ENCODE data around the gene EFHC1.
A peak's percentile ranks its signal among the peaks of the same experiment; 100 is the strongest.

EFHC1 gene

DNA sequence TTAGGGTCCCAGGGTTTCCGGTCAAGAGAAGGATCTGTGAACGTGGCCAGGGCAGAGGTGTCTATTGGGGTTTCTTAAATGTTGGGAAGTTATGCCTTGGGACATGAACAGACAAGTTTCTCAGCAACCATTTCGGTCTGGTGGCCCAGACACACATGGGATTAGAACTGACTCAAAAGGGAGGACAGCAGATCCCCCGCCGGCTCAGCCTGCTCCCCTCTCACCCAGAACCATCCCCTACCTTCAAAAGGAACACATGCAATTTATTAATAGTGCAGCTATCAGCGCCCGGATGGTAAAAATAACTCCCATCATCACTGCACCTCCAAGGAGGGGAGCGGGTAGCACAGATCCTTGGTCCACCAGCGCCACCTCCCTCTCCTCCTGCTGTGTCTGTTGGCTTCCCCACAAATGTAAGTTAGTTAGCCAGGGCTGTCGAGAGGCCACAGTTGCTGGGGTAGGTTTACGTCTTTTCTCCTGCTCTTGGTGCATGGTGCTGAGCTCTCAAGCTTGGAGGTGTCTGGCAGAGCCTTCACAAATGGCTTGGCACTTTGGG lies 79.6 kb downstream of the EFHC1 start:
- ATAC-seq (ENCODE audit: low read depth) (no peak), DNase-seq (ENCODE audit: low spot score) (no peak)
- H3K27ac ChIP-seq (ENCODE audit: poor library complexity, severe bottlenecking), result peak overlapping the region; percentile 19
- peaks cover 20% of the 10 kb centered on the region for H3K4me1 ChIP-seq (ENCODE audit: insufficient read depth, poor library complexity, severe bottlenecking)
- TF ChIP-seq, protein P1, sequence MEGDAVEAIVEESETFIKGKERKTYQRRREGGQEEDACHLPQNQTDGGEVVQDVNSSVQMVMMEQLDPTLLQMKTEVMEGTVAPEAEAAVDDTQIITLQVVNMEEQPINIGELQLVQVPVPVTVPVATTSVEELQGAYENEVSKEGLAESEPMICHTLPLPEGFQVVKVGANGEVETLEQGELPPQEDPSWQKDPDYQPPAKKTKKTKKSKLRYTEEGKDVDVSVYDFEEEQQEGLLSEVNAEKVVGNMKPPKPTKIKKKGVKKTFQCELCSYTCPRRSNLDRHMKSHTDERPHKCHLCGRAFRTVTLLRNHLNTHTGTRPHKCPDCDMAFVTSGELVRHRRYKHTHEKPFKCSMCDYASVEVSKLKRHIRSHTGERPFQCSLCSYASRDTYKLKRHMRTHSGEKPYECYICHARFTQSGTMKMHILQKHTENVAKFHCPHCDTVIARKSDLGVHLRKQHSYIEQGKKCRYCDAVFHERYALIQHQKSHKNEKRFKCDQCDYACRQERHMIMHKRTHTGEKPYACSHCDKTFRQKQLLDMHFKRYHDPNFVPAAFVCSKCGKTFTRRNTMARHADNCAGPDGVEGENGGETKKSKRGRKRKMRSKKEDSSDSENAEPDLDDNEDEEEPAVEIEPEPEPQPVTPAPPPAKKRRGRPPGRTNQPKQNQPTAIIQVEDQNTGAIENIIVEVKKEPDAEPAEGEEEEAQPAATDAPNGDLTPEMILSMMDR (IDR thresholded peaks at IDR 0.05; ENCODE audit: poor library complexity, severe bottlenecking), result no peak
- H3K36me3 ChIP-seq (ENCODE audit: low read depth), result peaks cover 30% of the 10 kb centered on the region
- no peak overlapping the region for H3K4me3 ChIP-seq (ENCODE audit: severe bottlenecking)
- H3K27me3 ChIP-seq (ENCODE audit: insufficient read depth, poor library complexity, severe bottlenecking), result no peaks in the 10 kb centered on the region
- no peaks in the 10 kb centered on the region for H3K9me3 ChIP-seq (ENCODE audit: severe bottlenecking)

DNA sequence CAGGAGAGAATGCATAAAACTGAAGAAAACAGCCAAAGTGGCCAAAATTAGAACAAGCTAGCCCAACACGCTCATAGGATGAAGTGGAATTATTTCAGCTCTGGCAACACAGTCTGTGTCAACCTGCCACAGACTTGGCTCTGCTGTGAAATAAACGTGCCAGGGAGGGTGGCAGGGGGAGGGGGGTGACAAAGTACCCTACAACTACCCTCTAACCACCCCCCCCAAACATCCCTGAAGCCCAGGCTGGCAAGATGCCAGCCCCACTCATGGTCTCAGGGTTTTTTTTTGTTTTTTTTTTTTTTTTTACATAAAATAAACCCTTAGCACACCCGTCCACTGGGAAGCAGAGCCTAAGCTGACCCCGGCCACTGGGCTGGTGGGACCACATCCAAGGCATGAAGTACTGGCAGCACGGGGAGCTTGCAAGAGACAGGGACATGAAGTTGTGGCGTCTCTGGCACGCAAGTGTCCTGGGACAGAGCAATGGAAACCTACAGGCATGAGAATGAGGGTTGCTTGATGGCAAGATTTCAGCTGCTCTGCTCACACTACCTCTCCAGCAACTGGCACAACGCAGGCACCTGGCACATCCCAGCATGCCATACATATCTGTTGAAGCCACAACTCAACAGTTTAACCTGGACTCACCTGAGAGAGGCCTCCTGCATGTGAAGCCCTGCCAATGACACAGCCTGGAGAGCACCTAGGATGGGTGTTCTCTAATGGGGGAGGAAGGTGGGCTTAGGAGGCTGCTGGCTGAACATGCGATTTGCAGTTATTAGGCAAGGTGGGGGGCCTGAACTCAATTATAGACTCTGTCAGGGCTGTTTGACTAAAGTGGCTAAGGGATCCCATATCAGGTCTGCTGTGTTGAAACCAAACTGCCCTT lies 80.3 kb downstream of the EFHC1 start:
- TF ChIP-seq, protein P1 (IDR thresholded peaks at IDR 0.05; ENCODE audit: poor library complexity, severe bottlenecking), result no peak
- H3K4me1 ChIP-seq (ENCODE audit: insufficient read depth, poor library complexity, severe bottlenecking), result peaks cover 26% of the 10 kb centered on the region
- no peaks in the 10 kb centered on the region for H3K27me3 ChIP-seq (ENCODE audit: insufficient read depth, poor library complexity, severe bottlenecking)
- H3K27ac ChIP-seq (ENCODE audit: poor library complexity, severe bottlenecking), result no peak overlapping the region
- ATAC-seq (ENCODE audit: low read depth) (no peak), DNase-seq (ENCODE audit: low spot score) (no peak)
- H3K4me3 ChIP-seq (ENCODE audit: severe bottlenecking), result no peak overlapping the region
- H3K9me3 ChIP-seq (ENCODE audit: severe bottlenecking), result no peaks in the 10 kb centered on the region
- peaks cover 34% of the 10 kb centered on the region for H3K36me3 ChIP-seq (ENCODE audit: low read depth)

GRCh38 chr6:52502306-52503029 lies 82.3 kb downstream of the EFHC1 start:
- peaks cover 39% of the 10 kb centered on the region for H3K36me3 ChIP-seq (ENCODE audit: low read depth)
- ATAC-seq (ENCODE audit: low read depth) (no peak), DNase-seq (ENCODE audit: low spot score) (no peak)
- H3K27me3 ChIP-seq (ENCODE audit: insufficient read depth, poor library complexity, severe bottlenecking), result no peaks in the 10 kb centered on the region
- peak overlapping the region; percentile 95 for H3K27ac ChIP-seq (ENCODE audit: poor library complexity, severe bottlenecking)
- H3K4me1 ChIP-seq (ENCODE audit: insufficient read depth, poor library complexity, severe bottlenecking), result peaks cover 26% of the 10 kb centered on the region
- no peak overlapping the region for H3K4me3 ChIP-seq (ENCODE audit: severe bottlenecking)
- TF ChIP-seq, protein P1 (IDR thresholded peaks at IDR 0.05; ENCODE audit: poor library complexity, severe bottlenecking), result no peak
- no peaks in the 10 kb centered on the region for H3K9me3 ChIP-seq (ENCODE audit: severe bottlenecking)

GRCh38 chr6:52503323-52503747 lies 83.2 kb downstream of the EFHC1 start:
- no peak for DNase-seq (ENCODE audit: low spot score)
- H3K9me3 ChIP-seq (ENCODE audit: severe bottlenecking), result no peaks in the 10 kb centered on the region
- no peak overlapping the region for H3K4me3 ChIP-seq (ENCODE audit: severe bottlenecking)
- peak overlapping the region; percentile 95 for H3K27ac ChIP-seq (ENCODE audit: poor library complexity, severe bottlenecking)
- H3K36me3 ChIP-seq (ENCODE audit: low read depth), result peaks cover 48% of the 10 kb centered on the region
- peak; percentile 2 for ATAC-seq (ENCODE audit: low read depth)
- TF ChIP-seq, protein P1 (IDR thresholded peaks at IDR 0.05; ENCODE audit: poor library complexity, severe bottlenecking), result peak; percentile 25
- peaks cover 32% of the 10 kb centered on the region for H3K4me1 ChIP-seq (ENCODE audit: insufficient read depth, poor library complexity, severe bottlenecking)
- no peaks in the 10 kb centered on the region for H3K27me3 ChIP-seq (ENCODE audit: insufficient read depth, poor library complexity, severe bottlenecking)

All from RWPE2 (cell line).